ENCODE results near the gene SH3BGRL2.

The SH3BGRL2 gene

GRCh38 chr6:79697430-79697829 lies 66.3 kb downstream of the SH3BGRL2 start:
- no peak for DNase-seq (ENCODE audit: low read depth in 1 of 2, low spot score in 1 of 2)
- no peak for TF ChIP-seq POLR2AphosphoS5 (IDR thresholded peaks at IDR 0.05; ENCODE audit: low read depth)
- TF ChIP-seq GABPA (IDR thresholded peaks at IDR 0.05; ENCODE audit: low read depth) = no peak
- no peak for TF ChIP-seq CTCF (IDR thresholded peaks at IDR 0.05; ENCODE audit: insufficient read depth, low read length)
- no peak for TF ChIP-seq REST (IDR thresholded peaks at IDR 0.05; ENCODE audit: insufficient replicate concordance, low read depth)
- TF ChIP-seq SPI1 (IDR thresholded peaks at IDR 0.05; ENCODE audit: borderline replicate concordance, low read depth) = no peak
- Histone ChIP-seq H3K4me3 (replicated peaks; ENCODE audit: insufficient read depth, low read length) (no peak overlapping the region), H3K27ac (replicated peaks) (no peak overlapping the region), H3K27me3 (ENCODE audit: insufficient read depth, poor library complexity, severe bottlenecking) (no peaks in the 10 kb centered on the region)

GRCh38 chr6:79699606-79700005 lies 68.5 kb downstream of the SH3BGRL2 start:
- Histone ChIP-seq H3K27me3 (ENCODE audit: insufficient read depth, poor library complexity, severe bottlenecking) (no peaks in the 10 kb centered on the region), H3K4me3 (replicated peaks; ENCODE audit: insufficient read depth, low read length) (no peak overlapping the region), H3K27ac (replicated peaks) (no peak overlapping the region)
- DNase-seq (ENCODE audit: low read depth in 1 of 2, low spot score in 1 of 2) = no peak
- TF ChIP-seq REST (IDR thresholded peaks at IDR 0.05; ENCODE audit: insufficient replicate concordance, low read depth) = no peak
- no peak for TF ChIP-seq CTCF (IDR thresholded peaks at IDR 0.05; ENCODE audit: insufficient read depth, low read length)
- TF ChIP-seq GABPA (IDR thresholded peaks at IDR 0.05; ENCODE audit: low read depth) = no peak
- no peak for TF ChIP-seq POLR2AphosphoS5 (IDR thresholded peaks at IDR 0.05; ENCODE audit: low read depth)
- no peak for TF ChIP-seq SPI1 (IDR thresholded peaks at IDR 0.05; ENCODE audit: borderline replicate concordance, low read depth)

GRCh38 chr6:79702691-79703090 lies 71.6 kb downstream of the SH3BGRL2 start:
- no peak for TF ChIP-seq POLR2AphosphoS5 (IDR thresholded peaks at IDR 0.05; ENCODE audit: low read depth)
- no peak for TF ChIP-seq SPI1 (IDR thresholded peaks at IDR 0.05; ENCODE audit: borderline replicate concordance, low read depth)
- no peak for TF ChIP-seq REST (IDR thresholded peaks at IDR 0.05; ENCODE audit: insufficient replicate concordance, low read depth)
- TF ChIP-seq GABPA (IDR thresholded peaks at IDR 0.05; ENCODE audit: low read depth) = no peak
- no peak for TF ChIP-seq CTCF (IDR thresholded peaks at IDR 0.05; ENCODE audit: insufficient read depth, low read length)
- Histone ChIP-seq H3K4me3 (replicated peaks; ENCODE audit: insufficient read depth, low read length) (no peak overlapping the region), H3K27me3 (ENCODE audit: insufficient read depth, poor library complexity, severe bottlenecking) (no peaks in the 10 kb centered on the region), H3K27ac (replicated peaks) (no peak overlapping the region)
- no peak for DNase-seq (ENCODE audit: low read depth in 1 of 2, low spot score in 1 of 2)
